OCI-LY3 (cell line): ENCODE data around the gene JPH3.
"Not testable (repeated sequence)": the region's sequence is repeated elsewhere in the genome, so short reads cannot be mapped to it uniquely, and the experiment has no call there.

Experiments used
- H2AFZ ChIP-seq: fragments of 200-600, 300-600 bp; shearing (Covaris generic); 2 replicates; pipeline ENCODE4 v1.6.0; 2014; ENCODE audit warnings: antibody characterized with exemption, low read depth, low read length
- H3K27ac ChIP-seq: fragments of 200-600, 300-600 bp; sonication (generic); 2 replicates; pipeline ENCODE4 v1.5.1; 2014; ENCODE audit warnings: mild to moderate bottlenecking, low read length, moderate library complexity, mixed read lengths
- H3K27me3 ChIP-seq: fragments of 200-600, 300-600 bp; sonication (generic); 2 replicates; pipeline ENCODE4 v1.6.1; 2014; ENCODE audit warnings: low read depth, low read length, mixed read lengths
- H3K36me3 ChIP-seq: fragments of 200-600, 300-600 bp; sonication (generic); replicated peaks from 2 replicates; pipeline ENCODE3; 2014; ENCODE audit warnings: low read depth, low read length, mixed read lengths
- H3K4me1 ChIP-seq: fragments of 300-600, 200-600 bp; sonication (generic); 2 replicates; pipeline ENCODE4 v1.6.1; 2014; ENCODE audit warnings: low read length, mixed read lengths
- H3K4me2 ChIP-seq: fragments of 200-600, 300-600 bp; sonication (generic); 2 replicates; pipeline ENCODE4 v1.6.1; 2014; ENCODE audit warnings: low read length, mixed read lengths
- H3K4me3 ChIP-seq: fragments of 300-600, 200-600 bp; sonication (generic); 2 replicates; pipeline ENCODE4 v1.5.1; 2014; ENCODE audit warnings: antibody characterized with exemption, mild to moderate bottlenecking, low read length, moderate library complexity
- H3K79me2 ChIP-seq: fragments of 300-600, 200-600 bp; shearing (Covaris generic); 2 replicates; pipeline ENCODE4 v1.6.1; 2014; ENCODE audit warnings: mild to moderate bottlenecking, low read length, mixed read lengths
- H3K9ac ChIP-seq: fragments of 300-600, 200-600 bp; shearing (Covaris generic); 2 replicates; pipeline ENCODE4 v1.6.0; 2014; ENCODE audit warnings: mild to moderate bottlenecking, low read length, moderate library complexity
- H3K9me3 ChIP-seq: fragments of 200-600, 300-600 bp; shearing (Covaris generic); 2 replicates; pipeline ENCODE4 v1.6.1; 2014; ENCODE audit warnings: low read length, mixed read lengths; ENCODE audit not compliant: insufficient read depth
- H4K20me1 ChIP-seq: fragments of 200-600, 300-600 bp; sonication (generic); 2 replicates; pipeline ENCODE4 v1.6.1; 2016; ENCODE audit warnings: low read length, mixed read lengths; ENCODE audit not compliant: insufficient read depth
- CTCF ChIP-seq: fragments of 200-600, 300-600 bp; sonication (generic); IDR thresholded peaks from 2 replicates; pipeline ENCODE4 v1.5.1; 2014; ENCODE audit warnings: antibody characterized with exemption, low read length, low read depth
- EZH2phosphoT487 ChIP-seq: fragments of 200-600 bp; shearing (Covaris generic); IDR thresholded peaks from 2 replicates; pipeline ENCODE4 v1.6.1; 2018; ENCODE audit warnings: antibody characterized with exemption, mixed run types, low read depth

Gene JPH3

GRCh38 chr16:87713451-87714229 is 111.3 kb downstream of the JPH3 start:
- Histone ChIP-seq H3K9ac (no peak overlapping the region), H3K4me2 (no peak overlapping the region), H3K4me1 (no peaks in the 10 kb centered on the region), H3K79me2 (no peaks in the 10 kb centered on the region), H4K20me1 (no peaks in the 10 kb centered on the region), H3K36me3 (peaks cover 8% of the 10 kb centered on the region), H3K4me3 (no peak overlapping the region), H3K9me3 (peaks cover 4% of the 10 kb centered on the region; the same call in 1 of the 2 replicates), H3K27ac (no peak overlapping the region), H2AFZ (no peak overlapping the region), H3K27me3 (no peaks in the 10 kb centered on the region)
- TF ChIP-seq EZH2phosphoT487 (no peak), CTCF (no peak)

- H4K20me1 ChIP-seq = no peaks in the 10 kb centered on the region
- H3K4me2 ChIP-seq = no peak overlapping the region
- no peak overlapping the region for H3K4me3 ChIP-seq
- H3K79me2 ChIP-seq = no peaks in the 10 kb centered on the region
- no peaks in the 10 kb centered on the region for H3K4me1 ChIP-seq
- H3K9me3 ChIP-seq = peaks cover 4% of the 10 kb centered on the region; the same call in 1 of the 2 replicates
- peaks cover 10% of the 10 kb centered on the region for H3K36me3 ChIP-seq
- H3K27ac ChIP-seq = no peak overlapping the region
- no peak overlapping the region for H2AFZ ChIP-seq
- no peaks in the 10 kb centered on the region for H3K27me3 ChIP-seq
- TF ChIP-seq CTCF (no peak), EZH2phosphoT487 (no peak)
- H3K9ac ChIP-seq = no peak overlapping the region
Measured at GRCh38 chr16:87715231-87715630, 112.9 kb downstream of the JPH3 start.

GRCh38 chr16:87715658-87716057 is 113.3 kb downstream of the JPH3 start:
- H3K27me3 ChIP-seq = no peaks in the 10 kb centered on the region
- H3K79me2 ChIP-seq = no peaks in the 10 kb centered on the region
- H3K9ac ChIP-seq = no peak overlapping the region
- H4K20me1 ChIP-seq = no peaks in the 10 kb centered on the region
- H3K27ac ChIP-seq = no peak overlapping the region
- no peak overlapping the region for H2AFZ ChIP-seq
- H3K4me1 ChIP-seq = no peaks in the 10 kb centered on the region
- no peak overlapping the region for H3K4me2 ChIP-seq
- TF ChIP-seq EZH2phosphoT487 (no peak), CTCF (no peak)
- H3K36me3 ChIP-seq = peaks cover 14% of the 10 kb centered on the region
- no peak overlapping the region for H3K4me3 ChIP-seq
- H3K9me3 ChIP-seq = peaks cover 4% of the 10 kb centered on the region; the same call in 1 of the 2 replicates

GRCh38 chr16:87718831-87719230 is 116.5 kb downstream of the JPH3 start:
- H3K9me3 ChIP-seq, H3K27me3 ChIP-seq, H3K79me2 ChIP-seq, H3K4me3 ChIP-seq, H3K4me1 ChIP-seq, H3K9ac ChIP-seq, H2AFZ ChIP-seq, H3K4me2 ChIP-seq, H4K20me1 ChIP-seq, H3K27ac ChIP-seq: not testable (repeated sequence)
- H3K36me3 ChIP-seq = peaks cover 40% of the 10 kb centered on the region
